Kidney (tissue), 14 donors: Measurements from ENCODE around the gene GPRC5C. TPM values are rescaled to one million over a fixed set of nuclear protein-coding genes. Genes with fewer than 3 reads are reported as not detected.

Source experiments
- DNase-seq, 5 donors: peaks; one replicate each; pipeline ENCODE4 v3.0.0-alpha.2; 2013 to 2020
- FAIRE-seq: peaks from 2 replicates; lab custom pipeline; 2012; peaks lifted over from hg19 to GRCh38; lab: Jason Lieb, UNC
- H3K27ac ChIP-seq, 2 donors: one replicate each; pipeline ENCODE4 v1.7.0; 2013; ENCODE audit warnings: low read depth in 2 of 2, low read length in 2 of 2, inconsistent platforms in 1 of 2
- H3K27me3 ChIP-seq: one replicate; pipeline ENCODE4 v1.7.1; 2013; ENCODE audit warnings: low read length, inconsistent platforms; ENCODE audit not compliant: control insufficient read depth, insufficient read depth
- H3K36me3 ChIP-seq, 3 donors: one replicate each; pipeline versions ENCODE4 v1.7.0 to v1.7.1; 2013; ENCODE audit warnings: low read length in 3 of 3, control low read depth in 1 of 3, inconsistent platforms in 1 of 3; ENCODE audit not compliant: insufficient read depth in 3 of 3, control insufficient read depth in 2 of 3
- H3K4me1 ChIP-seq, 3 donors: one replicate each; pipeline versions ENCODE4 v1.7.0 to v1.7.1; 2013; ENCODE audit warnings: low read length in 3 of 3, inconsistent platforms in 1 of 3, low read depth in 1 of 3; ENCODE audit not compliant: control insufficient read depth in 2 of 3, insufficient read depth in 2 of 3
- H3K4me3 ChIP-seq, 3 donors: one replicate each; pipeline versions ENCODE4 v1.7.0 to v1.8.1; 2013; ENCODE audit warnings: low read length in 3 of 3, control low read depth in 1 of 3, inconsistent platforms in 1 of 3
- H3K9ac ChIP-seq, 3 donors: one replicate each; pipeline versions ENCODE4 v1.7.0 to v1.7.1; 2013; ENCODE audit warnings: low read length in 3 of 3, control low read depth in 1 of 3, inconsistent platforms in 1 of 3
- H3K9me3 ChIP-seq, 3 donors: one replicate each; pipeline versions ENCODE4 v1.7.0 to v1.7.1; 2013; ENCODE audit warnings: low read length in 3 of 3, control low read depth in 1 of 3, inconsistent platforms in 1 of 3; ENCODE audit not compliant: control insufficient read depth in 2 of 3, insufficient read depth in 1 of 3
- intact Hi-C: fragments of 100-400 bp; cut with DNase I; formaldehyde crosslinking; loops from one replicate; pipeline ENCODE4 v1.11.1; 2022
- polyA plus RNA-seq: library from polyadenylated mRNA; stranded (reverse); fragments of 350-450 nt; fragmentation: Illumina TruSeq; extraction: RNeasy Lipid Tissue Mini Kit (QIAGEN cat#74804); gene quantifications from one replicate; pipeline ENCODE4 v1.2.3, GENCODE V29; 2014; ENCODE audit warnings: low read depth, low replicate concordance; ENCODE audit not compliant: insufficient read depth
- total RNA-seq: library from RNA; stranded (reverse); fragmentation: NEBNext Ultra II Directional; extraction: Animal tissue kit (Norgen Biotek cat#: 25700); gene quantifications from one replicate; pipeline ENCODE4 v1.2.1, GENCODE V29; 2021
- TF ChIP-seq, protein P1 (sequence below): IDR thresholded peaks from 3 replicates; pipeline ENCODE4 v1.5.1; 2012; ENCODE audit warnings: mild to moderate bottlenecking, moderate library complexity, borderline replicate concordance; ENCODE audit not compliant: insufficient read depth; ENCODE audit errors: extremely low read depth
- donor health status: control.
- donor health status: control.
- donor health status: control.
- donor health status: control.
- donor health status: control.
- donor health status: DM: yes; HTN: yes; CAD: no.
- donor health status: Normal renal cell carcinoma (clear cell type).

The GPRC5C gene
- total and polyA plus RNA-seq, 2 donors from 2014 or later: 242 to 358 TPM

DNA sequence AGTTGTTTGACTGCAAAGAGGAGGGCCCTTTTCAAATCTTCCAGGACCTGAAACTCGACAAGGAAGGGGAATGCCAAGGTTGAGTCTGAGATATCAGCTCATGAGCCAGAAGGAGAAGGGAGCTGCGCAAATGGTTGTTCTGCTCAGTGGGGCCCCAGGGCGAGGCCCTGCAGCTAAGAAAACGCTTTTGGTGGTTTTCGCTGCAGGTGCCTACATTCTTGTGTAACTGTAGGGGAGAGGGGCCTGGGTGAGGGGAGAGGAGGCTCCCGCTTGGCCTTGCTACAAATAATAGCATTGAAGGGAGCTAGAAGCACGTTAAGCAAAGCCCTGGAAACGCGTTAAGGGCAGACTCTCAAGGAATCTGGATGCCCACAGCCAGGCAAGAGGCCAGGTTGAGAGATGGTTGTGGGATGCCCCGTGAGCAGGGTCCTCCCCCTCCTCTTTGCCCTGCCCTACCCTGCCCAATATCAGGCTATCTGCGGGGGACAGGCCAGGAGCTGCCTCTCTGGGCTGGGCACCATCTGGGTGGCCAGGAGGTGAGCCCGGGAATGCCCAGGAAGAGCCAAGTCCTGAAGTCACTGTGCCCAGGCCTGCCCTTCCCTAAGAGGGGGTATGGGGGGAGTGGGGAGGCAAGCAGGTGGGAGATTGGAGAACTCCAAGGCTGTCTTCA is 42.7 kb upstream of the GPRC5C start:
- H3K4me3 ChIP-seq: no peak overlapping the region
- DNase-seq (no peak), FAIRE-seq (no peak)
- no peak overlapping the region for H3K9ac ChIP-seq
- H3K4me1 ChIP-seq: peaks cover 0 to 5% (median 5%) of the 10 kb centered on the region in 3 donors
- no peaks in the 10 kb centered on the region for H3K27me3 ChIP-seq
- TF ChIP-seq, protein P1, sequence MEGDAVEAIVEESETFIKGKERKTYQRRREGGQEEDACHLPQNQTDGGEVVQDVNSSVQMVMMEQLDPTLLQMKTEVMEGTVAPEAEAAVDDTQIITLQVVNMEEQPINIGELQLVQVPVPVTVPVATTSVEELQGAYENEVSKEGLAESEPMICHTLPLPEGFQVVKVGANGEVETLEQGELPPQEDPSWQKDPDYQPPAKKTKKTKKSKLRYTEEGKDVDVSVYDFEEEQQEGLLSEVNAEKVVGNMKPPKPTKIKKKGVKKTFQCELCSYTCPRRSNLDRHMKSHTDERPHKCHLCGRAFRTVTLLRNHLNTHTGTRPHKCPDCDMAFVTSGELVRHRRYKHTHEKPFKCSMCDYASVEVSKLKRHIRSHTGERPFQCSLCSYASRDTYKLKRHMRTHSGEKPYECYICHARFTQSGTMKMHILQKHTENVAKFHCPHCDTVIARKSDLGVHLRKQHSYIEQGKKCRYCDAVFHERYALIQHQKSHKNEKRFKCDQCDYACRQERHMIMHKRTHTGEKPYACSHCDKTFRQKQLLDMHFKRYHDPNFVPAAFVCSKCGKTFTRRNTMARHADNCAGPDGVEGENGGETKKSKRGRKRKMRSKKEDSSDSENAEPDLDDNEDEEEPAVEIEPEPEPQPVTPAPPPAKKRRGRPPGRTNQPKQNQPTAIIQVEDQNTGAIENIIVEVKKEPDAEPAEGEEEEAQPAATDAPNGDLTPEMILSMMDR: no peak
- intact Hi-C loops: no loop called here
- no peak overlapping the region for H3K27ac ChIP-seq
- H3K36me3 ChIP-seq: no peaks in the 10 kb centered on the region
- no peaks in the 10 kb centered on the region for H3K9me3 ChIP-seq

GRCh38 chr17:74389937-74390679 is 41.8 kb upstream of the GPRC5C start:
- no peak for FAIRE-seq

GRCh38 chr17:74390680-74391653 is 40.9 kb upstream of the GPRC5C start:
- H3K4me3 ChIP-seq: no peak overlapping the region
- FAIRE-seq (no peak), DNase-seq (no peak)
- intact Hi-C loops: no loop called here
- H3K9ac ChIP-seq: no peak overlapping the region
- no peaks in the 10 kb centered on the region for H3K27me3 ChIP-seq
- TF ChIP-seq, protein P1: no peak
- H3K27ac ChIP-seq: no peak overlapping the region
- H3K4me1 ChIP-seq: peaks cover 0 to 5% (median 5%) of the 10 kb centered on the region in 3 donors
- no peaks in the 10 kb centered on the region for H3K36me3 ChIP-seq
- no peaks in the 10 kb centered on the region for H3K9me3 ChIP-seq

More at GRCh38 chr17:74389937-74390679, 41.8 kb upstream of the GPRC5C start:
- no peak for DNase-seq
- H3K27me3 ChIP-seq: no peaks in the 10 kb centered on the region
- H3K36me3 ChIP-seq: no peaks in the 10 kb centered on the region
- no peak overlapping the region for H3K27ac ChIP-seq
- intact Hi-C loops: no loop called here
- TF ChIP-seq, protein P1: no peak
- H3K4me1 ChIP-seq: peaks cover 0 to 5% (median 5%) of the 10 kb centered on the region in 3 donors
- H3K9ac ChIP-seq: no peak overlapping the region
- H3K4me3 ChIP-seq: no peak overlapping the region
- H3K9me3 ChIP-seq: no peaks in the 10 kb centered on the region
